Astrocyte (in vitro differentiated cells and primary cell): ENCODE data around the gene TP73.

Experiments
- EZH2 ChIP-seq: IDR thresholded peaks from 2 replicates; pipeline ENCODE4 v1.6.1; 2012; ENCODE audit warnings: mild to moderate bottlenecking, low read length, inconsistent platforms; ENCODE audit not compliant: insufficient read depth
- TF ChIP-seq, protein P1 (sequence below): IDR thresholded peaks from 2 replicates; pipeline ENCODE4 v1.5.1; 2011; ENCODE audit warnings: low read depth, mild to moderate bottlenecking, inconsistent platforms, low read length, moderate library complexity; ENCODE audit not compliant: insufficient read depth

DNA sequence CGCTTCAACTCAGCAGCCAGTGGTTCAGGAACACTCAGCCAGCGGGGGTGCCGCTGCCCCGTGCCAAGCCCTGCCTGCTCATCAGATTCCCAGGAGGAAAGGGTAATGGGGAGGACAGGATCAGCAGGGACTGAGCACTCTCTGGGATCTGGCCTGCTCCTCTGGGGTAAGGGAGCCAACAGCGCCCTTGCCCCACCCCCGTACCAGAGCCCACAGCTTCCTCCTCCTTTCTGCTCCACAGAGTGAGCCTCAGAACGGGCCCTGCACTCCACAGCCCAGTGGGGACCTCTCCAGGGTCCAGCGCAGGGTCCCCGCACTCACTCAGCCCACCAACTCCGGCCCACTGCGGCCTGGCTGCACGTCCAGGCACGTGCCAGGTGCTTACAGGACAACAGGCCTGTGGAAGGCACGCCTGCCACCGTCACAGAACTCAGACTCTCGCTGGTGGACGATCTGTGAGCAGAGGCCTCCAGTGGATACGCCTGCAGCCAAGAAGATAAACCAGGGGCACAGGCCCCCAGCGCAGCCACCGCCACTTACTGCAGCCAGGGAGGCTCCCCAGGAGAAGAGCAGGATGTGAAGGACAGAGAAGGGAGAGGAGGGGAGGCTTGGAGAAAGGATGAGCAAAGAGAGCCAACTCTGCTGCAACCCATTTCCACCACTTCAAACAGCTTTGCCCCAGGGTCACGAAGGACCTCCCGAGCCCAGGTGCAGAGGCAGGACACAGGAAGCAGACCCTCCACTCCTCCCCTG lies 43.1 kb upstream of the TP73 start:
- TF ChIP-seq, protein P1, sequence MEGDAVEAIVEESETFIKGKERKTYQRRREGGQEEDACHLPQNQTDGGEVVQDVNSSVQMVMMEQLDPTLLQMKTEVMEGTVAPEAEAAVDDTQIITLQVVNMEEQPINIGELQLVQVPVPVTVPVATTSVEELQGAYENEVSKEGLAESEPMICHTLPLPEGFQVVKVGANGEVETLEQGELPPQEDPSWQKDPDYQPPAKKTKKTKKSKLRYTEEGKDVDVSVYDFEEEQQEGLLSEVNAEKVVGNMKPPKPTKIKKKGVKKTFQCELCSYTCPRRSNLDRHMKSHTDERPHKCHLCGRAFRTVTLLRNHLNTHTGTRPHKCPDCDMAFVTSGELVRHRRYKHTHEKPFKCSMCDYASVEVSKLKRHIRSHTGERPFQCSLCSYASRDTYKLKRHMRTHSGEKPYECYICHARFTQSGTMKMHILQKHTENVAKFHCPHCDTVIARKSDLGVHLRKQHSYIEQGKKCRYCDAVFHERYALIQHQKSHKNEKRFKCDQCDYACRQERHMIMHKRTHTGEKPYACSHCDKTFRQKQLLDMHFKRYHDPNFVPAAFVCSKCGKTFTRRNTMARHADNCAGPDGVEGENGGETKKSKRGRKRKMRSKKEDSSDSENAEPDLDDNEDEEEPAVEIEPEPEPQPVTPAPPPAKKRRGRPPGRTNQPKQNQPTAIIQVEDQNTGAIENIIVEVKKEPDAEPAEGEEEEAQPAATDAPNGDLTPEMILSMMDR: no peak
- no peak for TF ChIP-seq EZH2
